Measurements from ENCODE around the gene TMEM95. TPM values are rescaled to one million over a fixed set of nuclear protein-coding genes. Genes with fewer than 3 reads are reported as not detected.

TMEM95 gene
- total and polyA plus RNA-seq, 2 donors (not counting 1 experiment from before 2014, with no cell fraction given), result 0.25 TPM; not detected in 1

GRCh38 chr17:7309628-7310027 is 45.3 kb upstream of the TMEM95 start:
- DNase-seq, result no peak
- peaks cover 63% of the 10 kb centered on the region for H3K4me1 Mint-ChIP-seq
- H2AFZ ChIP-seq (ENCODE audit: insufficient read depth, low read depth, low read length, poor library complexity, severe bottlenecking), result no peak overlapping the region
- H3K27ac Mint-ChIP-seq, result peak overlapping the region; percentile 97
- H3K4me3 Mint-ChIP-seq, result peak overlapping the region; percentile 95
- no peaks in the 10 kb centered on the region for H3K9me3 Mint-ChIP-seq (ENCODE audit: insufficient read depth)
- H4K20me1 ChIP-seq (ENCODE audit: control insufficient read depth, insufficient read depth, low read length, poor library complexity, severe bottlenecking), result peaks cover 65% of the 10 kb centered on the region
- 77% methylated on average over 11 of the region's 12 CpGs for WGBS (ENCODE audit: insufficient coverage)
- H3K27ac ChIP-seq (ENCODE audit: low read length in 2 of 2), result peak overlapping the region; percentile 98 to 99
- TF ChIP-seq CTCF (IDR thresholded peaks at IDR 0.05) (no peak), EZH2 (IDR thresholded peaks at IDR 0.05; ENCODE audit: borderline replicate concordance, insufficient read depth, low read depth, low read length, poor library complexity, severe bottlenecking) (no peak)
- CTCF ChIA-PET, result interaction anchor here (0.9 to 1.9 kb wide), 7 partner anchors 12 to 44 kb away, joined by 3 to 5 read pairs (median 5); no protein-coding TSS in a partner anchor
- H3K27me3 Mint-ChIP-seq, result no peaks in the 10 kb centered on the region
- H3K4me2 ChIP-seq (replicated peaks; ENCODE audit: low read depth, low read length, poor library complexity, severe bottlenecking), result peak overlapping the region; percentile 93
- H3K79me2 ChIP-seq (ENCODE audit: control insufficient read depth, insufficient read depth, low read length), result peaks cover 65% of the 10 kb centered on the region
- intact Hi-C loops (cut with micrococcal nuclease), result loop anchor here (5.0 kb wide), 1 partner anchor 148 kb away; no protein-coding TSS in a partner anchor
- no peak for ATAC-seq (ENCODE audit: low read depth)
- peak overlapping the region in 4 of 5 experiments; percentile 81 to 96 (median 95) for H3K4me3 ChIP-seq (ENCODE audit: control extremely low read depth in 1 of 5, extremely low read depth in 1 of 5, insufficient read depth in 1 of 5, low read depth in 2 of 5, low read length in 4 of 5)
- no peaks in the 10 kb centered on the region for H3K9me3 ChIP-seq (ENCODE audit: control extremely low read depth in 1 of 3, control insufficient read depth in 2 of 3, insufficient read depth in 1 of 3, low read length in 2 of 3)
- peaks cover 27 to 57% of the 10 kb centered on the region in 2 donors for H3K4me1 ChIP-seq (ENCODE audit: control insufficient read depth in 2 of 2, insufficient read depth in 2 of 2, low read length in 2 of 2)
- peaks cover 5 to 50% of the 10 kb centered on the region in 2 experiments for H3K36me3 ChIP-seq (replicated peaks in 1 of 2; ENCODE audit: control extremely low read depth in 1 of 2, control insufficient read depth in 1 of 2, extremely low read depth in 1 of 2, insufficient read depth in 2 of 2, low read length in 1 of 2)
- peak overlapping the region; percentile 97 for H3K9ac ChIP-seq (ENCODE audit: low read length)
- no peaks in the 10 kb centered on the region for H3K27me3 ChIP-seq (replicated peaks in 1 of 4; ENCODE audit: control extremely low read depth in 1 of 4, control insufficient read depth in 3 of 4, insufficient read depth in 4 of 4, low read length in 3 of 4)
- POLR2A ChIA-PET, result interaction anchor here (0.6 to 1.9 kb wide), 7 partner anchors 14 to 864 kb away, joined by 3 to 18 read pairs (median 4); partner anchors contain the start of genes NEURL4 and TP53

- no peak overlapping the region for H3K4me2 ChIP-seq (replicated peaks; ENCODE audit: low read depth, low read length, poor library complexity, severe bottlenecking)
- H2AFZ ChIP-seq (ENCODE audit: insufficient read depth, low read depth, low read length, poor library complexity, severe bottlenecking), result no peak overlapping the region
- no peaks in the 10 kb centered on the region for H3K27me3 Mint-ChIP-seq
- H4K20me1 ChIP-seq (ENCODE audit: control insufficient read depth, insufficient read depth, low read length, poor library complexity, severe bottlenecking), result peaks cover 68% of the 10 kb centered on the region
- H3K4me1 Mint-ChIP-seq, result peaks cover 73% of the 10 kb centered on the region
- no peak overlapping the region for H3K9ac ChIP-seq (ENCODE audit: low read length)
- H3K36me3 ChIP-seq (replicated peaks in 1 of 2; ENCODE audit: control extremely low read depth in 1 of 2, control insufficient read depth in 1 of 2, extremely low read depth in 1 of 2, insufficient read depth in 2 of 2, low read length in 1 of 2), result peaks cover 5 to 55% of the 10 kb centered on the region in 2 experiments
- ChIA-PET CTCF (interaction anchor here (1.0 to 1.8 kb wide), 2 partner anchors 15 to 30 kb away, joined by 3 to 4 read pairs; partner anchors contain the start of gene SLC2A4), POLR2A (interaction anchor here (0.6 to 0.8 kb wide), 2 partner anchors 36 to 38 kb away, joined by 3 to 7 read pairs; no protein-coding TSS in a partner anchor)
- no peak for TF ChIP-seq CTCF (IDR thresholded peaks at IDR 0.05)
- no peak for TF ChIP-seq EZH2 (IDR thresholded peaks at IDR 0.05; ENCODE audit: borderline replicate concordance, insufficient read depth, low read depth, low read length, poor library complexity, severe bottlenecking)
- intact Hi-C loops (cut with micrococcal nuclease), result no loop called here
- DNase-seq (no peak), ATAC-seq (ENCODE audit: low read depth) (no peak)
- peak overlapping the region; percentile 97 for H3K27ac Mint-ChIP-seq
- H3K27ac ChIP-seq (ENCODE audit: low read length in 2 of 2), result peak overlapping the region in 1 of 2 donors; percentile 99
- H3K4me3 Mint-ChIP-seq, result peak overlapping the region; percentile 95
- peaks cover 73% of the 10 kb centered on the region for H3K79me2 ChIP-seq (ENCODE audit: control insufficient read depth, insufficient read depth, low read length)
- H3K27me3 ChIP-seq (replicated peaks in 1 of 4; ENCODE audit: control extremely low read depth in 1 of 4, control insufficient read depth in 3 of 4, insufficient read depth in 4 of 4, low read length in 3 of 4), result no peaks in the 10 kb centered on the region
- no peaks in the 10 kb centered on the region for H3K9me3 Mint-ChIP-seq (ENCODE audit: insufficient read depth)
- no peaks in the 10 kb centered on the region for H3K9me3 ChIP-seq (ENCODE audit: control extremely low read depth in 1 of 3, control insufficient read depth in 2 of 3, insufficient read depth in 1 of 3, low read length in 2 of 3)
- H3K4me3 ChIP-seq (ENCODE audit: control extremely low read depth in 1 of 5, extremely low read depth in 1 of 5, insufficient read depth in 1 of 5, low read depth in 2 of 5, low read length in 4 of 5), result no peak overlapping the region
- H3K4me1 ChIP-seq (ENCODE audit: control insufficient read depth in 2 of 2, insufficient read depth in 2 of 2, low read length in 2 of 2), result peaks cover 34 to 65% of the 10 kb centered on the region in 2 donors
- WGBS (ENCODE audit: insufficient coverage), result 98% methylated on average over 6 of the region's 7 CpGs
Observed at GRCh38 chr17:7311110-7311705, 43.7 kb upstream of the TMEM95 start.

Data from B cell (primary cell).